ENCODE results near the gene TAF4.

DNA sequence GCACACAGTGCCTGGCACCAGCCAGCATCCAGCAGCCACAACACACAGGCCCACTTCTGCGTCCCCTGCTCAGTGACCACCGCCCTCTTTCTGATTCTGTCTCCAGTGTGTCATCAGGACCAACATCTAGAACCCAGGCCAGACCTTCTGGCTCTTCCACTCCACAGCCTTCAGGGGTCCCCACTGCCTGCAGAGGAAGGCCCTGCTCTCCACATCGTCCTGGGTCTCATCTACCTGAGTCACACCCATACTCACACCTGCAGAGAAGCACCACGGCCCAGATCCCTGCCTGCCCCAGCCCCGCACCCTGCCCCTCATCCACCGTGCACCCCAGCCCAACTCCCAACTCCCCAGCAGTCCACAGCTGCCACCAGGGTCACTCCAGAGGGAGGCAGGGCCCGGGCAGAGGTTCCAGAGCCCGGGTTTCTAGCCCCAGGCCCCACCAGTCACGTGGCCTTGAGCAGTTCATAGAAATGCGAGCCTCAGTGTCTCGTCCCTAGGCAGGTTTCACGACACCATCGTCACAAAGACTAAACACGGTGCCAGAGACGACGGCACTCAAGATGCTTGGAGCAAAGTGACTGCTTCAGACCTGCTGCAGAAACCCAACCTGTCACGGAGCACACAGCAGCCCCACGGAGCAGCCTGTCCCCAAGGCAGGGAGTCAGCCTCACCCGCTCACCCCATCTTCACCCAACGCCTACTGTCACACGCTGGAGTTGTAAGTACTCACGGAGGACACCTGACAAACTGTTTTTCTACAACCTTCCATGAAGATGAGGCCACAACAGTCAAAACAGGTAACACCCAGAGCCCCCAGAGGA lies 16.1 kb downstream of the TAF4 start:
- TF ChIP-seq, protein P1, sequence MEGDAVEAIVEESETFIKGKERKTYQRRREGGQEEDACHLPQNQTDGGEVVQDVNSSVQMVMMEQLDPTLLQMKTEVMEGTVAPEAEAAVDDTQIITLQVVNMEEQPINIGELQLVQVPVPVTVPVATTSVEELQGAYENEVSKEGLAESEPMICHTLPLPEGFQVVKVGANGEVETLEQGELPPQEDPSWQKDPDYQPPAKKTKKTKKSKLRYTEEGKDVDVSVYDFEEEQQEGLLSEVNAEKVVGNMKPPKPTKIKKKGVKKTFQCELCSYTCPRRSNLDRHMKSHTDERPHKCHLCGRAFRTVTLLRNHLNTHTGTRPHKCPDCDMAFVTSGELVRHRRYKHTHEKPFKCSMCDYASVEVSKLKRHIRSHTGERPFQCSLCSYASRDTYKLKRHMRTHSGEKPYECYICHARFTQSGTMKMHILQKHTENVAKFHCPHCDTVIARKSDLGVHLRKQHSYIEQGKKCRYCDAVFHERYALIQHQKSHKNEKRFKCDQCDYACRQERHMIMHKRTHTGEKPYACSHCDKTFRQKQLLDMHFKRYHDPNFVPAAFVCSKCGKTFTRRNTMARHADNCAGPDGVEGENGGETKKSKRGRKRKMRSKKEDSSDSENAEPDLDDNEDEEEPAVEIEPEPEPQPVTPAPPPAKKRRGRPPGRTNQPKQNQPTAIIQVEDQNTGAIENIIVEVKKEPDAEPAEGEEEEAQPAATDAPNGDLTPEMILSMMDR (IDR thresholded peaks at IDR 0.05) = no peak
- TF ChIP-seq POLR2A (IDR thresholded peaks at IDR 0.05) = no peak
- TF ChIP-seq POLR2AphosphoS5 (IDR thresholded peaks at IDR 0.05; ENCODE audit: insufficient read depth in 1 of 2, low read depth in 1 of 2) = no peak

Measured in vagina (tissue), 2 donors.